RPMI7951 (cell line): ENCODE measurements around the gene COL4A5. TPM values are rescaled to one million over a fixed set of nuclear protein-coding genes. Genes with fewer than 3 reads are reported as not detected.

Experiments
- DNase-seq: peaks from one replicate; pipeline ENCODE4 v3.0.0-alpha.2; 2012; ENCODE audit warnings: low read depth
- total RNA-seq: library from RNA; depleted of rRNA; stranded (reverse); fragments of >200 nt; shearing (Covaris generic); gene quantifications from 2 replicates; pipeline ENCODE4 v1.2.3, GENCODE V29; 2014

COL4A5 gene
- total RNA-seq, 1 experiment from 2014 or later, result 4.6 TPM

DNA sequence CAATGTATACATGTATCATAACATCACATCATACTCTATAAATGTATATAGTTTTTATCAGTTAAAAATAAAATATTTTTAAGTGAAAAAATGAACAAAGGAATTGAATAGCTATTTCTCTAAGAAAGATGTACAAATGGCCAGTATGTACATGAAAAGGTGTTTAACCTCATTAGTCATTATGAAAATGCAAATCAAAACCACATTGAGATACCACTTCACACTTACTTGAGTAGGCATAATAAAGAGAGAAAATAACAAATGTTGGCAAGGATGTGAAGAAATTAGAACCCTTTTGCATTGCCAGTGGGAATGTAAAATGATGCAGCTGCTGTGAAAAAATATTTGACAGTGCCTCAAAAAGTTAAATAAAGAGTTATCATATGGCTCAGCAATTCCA is 201.2 kb downstream of the COL4A5 start:
- no peak for DNase-seq

DNA sequence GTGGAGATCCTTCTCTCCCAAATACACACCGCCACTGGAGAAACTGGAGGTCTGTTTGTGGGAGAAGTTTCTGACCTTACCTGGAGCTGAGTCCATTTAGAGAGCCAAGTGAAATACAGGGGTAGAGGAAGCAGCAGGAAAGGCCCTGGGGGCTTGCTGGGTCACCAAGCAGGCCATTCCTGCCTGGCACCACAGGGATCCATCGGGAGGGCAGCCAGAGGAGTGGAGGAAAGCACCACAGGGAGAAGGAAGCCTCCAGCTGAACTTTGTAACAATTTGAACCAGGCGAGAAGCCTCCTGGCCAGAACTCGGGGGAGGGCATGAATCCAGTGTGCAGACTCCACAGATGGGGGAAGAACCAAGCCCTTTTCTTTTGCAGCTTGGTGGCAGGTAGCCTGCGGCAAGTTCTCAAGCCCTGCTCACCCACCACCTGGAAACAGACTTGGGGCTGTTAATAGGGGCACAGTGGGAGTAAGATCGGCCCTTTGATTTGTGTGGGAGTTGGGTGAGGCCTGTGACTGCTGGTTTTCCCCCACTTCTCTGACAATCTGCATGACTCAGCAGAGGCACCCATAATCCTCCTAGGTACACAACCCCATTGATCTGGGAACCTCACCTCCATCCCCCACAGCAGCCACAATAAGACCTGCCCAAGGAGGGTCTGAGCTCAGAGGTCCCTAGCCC is 202.1 kb downstream of the COL4A5 start:
- peak; percentile 1 for DNase-seq

DNA sequence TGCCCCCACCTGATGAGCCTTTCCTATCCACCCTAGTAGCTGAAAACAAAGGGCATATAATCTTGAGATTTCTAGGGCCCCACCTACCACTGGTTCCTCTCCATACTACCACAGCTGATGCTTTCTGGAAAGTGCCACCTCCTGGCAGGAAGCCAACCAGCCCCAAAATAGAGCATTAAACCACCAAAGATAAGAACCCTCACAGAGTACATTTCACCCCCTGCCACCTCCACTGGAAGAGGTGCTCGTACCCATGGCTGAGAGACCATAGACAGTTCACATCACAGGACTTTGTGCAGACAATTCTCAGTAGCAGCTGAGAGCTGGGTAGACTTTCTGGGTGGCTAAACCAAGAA is 202.6 kb downstream of the COL4A5 start:
- DNase-seq, result no peak

DNA sequence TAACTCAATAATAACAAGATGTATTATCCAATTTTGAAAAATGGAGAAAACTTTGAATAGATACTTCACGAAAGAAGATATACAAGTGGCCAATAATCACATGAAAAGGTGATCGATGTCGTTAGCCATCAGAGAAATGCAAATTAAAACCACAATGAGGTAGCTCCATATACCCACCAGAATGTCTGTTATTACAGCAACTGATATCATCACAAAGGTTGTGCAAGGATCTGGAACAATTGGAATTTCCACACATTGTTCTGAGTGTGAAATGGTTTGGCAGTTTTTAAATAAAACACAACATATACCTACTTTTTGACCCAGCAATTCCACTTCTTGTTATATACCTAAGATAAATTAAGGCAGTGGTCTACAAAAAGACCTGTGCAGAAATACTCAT is 225.1 kb downstream of the COL4A5 start:
- DNase-seq, result no peak

DNA sequence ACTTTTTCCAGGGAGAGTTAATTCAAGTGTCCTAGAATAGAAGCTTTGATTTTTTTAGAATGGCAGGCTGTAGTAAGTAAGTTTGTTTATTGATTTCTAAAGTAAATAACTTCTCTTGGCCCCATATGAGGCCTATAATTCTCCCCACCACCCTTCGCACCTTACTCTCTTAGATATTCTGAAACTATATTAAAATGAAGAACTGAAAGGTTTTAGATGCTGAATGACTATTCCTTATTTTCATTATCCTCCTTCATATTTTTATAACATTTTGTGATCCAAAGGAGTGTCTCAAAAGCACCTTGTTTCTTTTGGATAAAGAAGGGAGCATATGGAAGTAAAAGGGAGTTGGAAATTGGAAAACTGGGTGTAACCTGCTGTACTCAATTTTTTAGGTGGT is 226.5 kb downstream of the COL4A5 start:
- no peak for DNase-seq

DNA sequence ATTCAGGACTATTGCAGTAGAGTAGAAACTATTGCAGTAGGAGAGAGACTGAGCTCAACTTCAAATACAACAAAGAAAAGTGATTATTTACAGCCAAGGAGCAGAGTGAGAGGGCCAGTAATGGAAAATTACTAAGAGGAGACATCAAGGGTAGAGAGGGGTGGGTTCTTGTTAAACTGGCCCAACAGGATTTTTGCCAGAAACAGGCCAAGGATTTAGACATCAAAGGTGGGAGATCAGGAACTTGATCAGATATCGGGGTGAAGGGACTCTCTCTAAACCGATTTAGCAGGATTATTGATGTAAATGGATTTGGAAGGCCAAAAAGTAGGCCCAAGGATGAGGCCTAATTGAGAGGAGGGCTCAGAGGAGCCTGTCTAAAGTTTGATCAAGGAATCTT is 231.9 kb downstream of the COL4A5 start:
- no peak for DNase-seq

DNA sequence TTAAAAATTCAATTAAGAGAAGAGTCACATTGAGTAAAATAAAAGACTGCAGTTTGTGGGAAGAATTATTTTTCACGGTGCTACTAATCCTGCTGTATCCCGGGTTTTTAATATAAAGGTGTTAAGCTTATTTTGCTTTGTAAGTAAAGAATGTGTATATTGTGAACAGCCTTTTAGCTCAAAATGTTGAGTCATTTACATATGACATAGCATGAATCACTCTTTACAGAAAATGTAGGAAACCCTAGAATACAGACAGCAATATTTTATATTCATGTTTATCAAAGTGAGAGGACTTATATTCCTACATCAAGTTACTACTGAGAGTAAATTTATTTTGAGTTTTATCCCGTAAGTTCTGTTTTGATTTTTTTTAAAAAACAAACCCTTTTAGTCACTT is 257.1 kb downstream of the COL4A5 start:
- DNase-seq, result no peak

DNA sequence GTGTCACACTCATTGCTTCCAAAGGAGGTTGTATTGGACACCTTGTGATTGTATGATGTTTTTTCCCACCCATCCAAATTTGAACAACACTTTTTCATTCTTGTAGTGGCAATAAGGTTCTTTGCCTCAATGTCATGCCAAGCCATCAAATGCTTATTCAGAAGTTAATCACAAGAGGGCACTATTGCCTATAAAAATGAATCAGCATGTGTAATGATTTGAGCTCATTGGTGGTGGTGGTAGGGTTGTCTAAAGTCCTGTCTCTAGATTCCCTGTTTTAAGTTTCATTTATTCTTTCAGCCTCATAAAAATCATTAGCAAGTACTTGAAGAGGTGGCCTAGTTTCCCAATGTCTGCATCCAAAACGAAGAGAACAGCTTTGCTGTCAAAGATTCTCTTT is 259.7 kb downstream of the COL4A5 start:
- DNase-seq, result peak; percentile 12

DNA sequence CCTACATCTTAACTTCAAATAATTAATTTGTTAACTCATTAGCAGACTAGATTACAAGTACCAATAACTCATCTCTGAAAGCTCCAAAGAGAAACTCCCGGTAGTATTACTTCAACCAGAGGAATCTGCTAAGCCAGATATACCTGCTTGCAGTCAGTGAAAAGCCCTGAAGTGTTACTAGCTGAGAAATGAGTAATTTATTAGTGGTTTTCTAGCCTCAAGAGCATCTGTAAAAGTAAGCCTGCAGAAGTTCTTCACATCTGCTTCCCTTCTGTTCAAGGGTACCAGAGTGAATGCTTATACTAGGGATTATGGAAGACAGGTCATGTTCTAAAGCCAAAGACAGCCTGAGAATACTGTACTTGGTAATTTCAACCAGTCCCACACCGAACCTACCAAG is 262.0 kb downstream of the COL4A5 start:
- no peak for DNase-seq

DNA sequence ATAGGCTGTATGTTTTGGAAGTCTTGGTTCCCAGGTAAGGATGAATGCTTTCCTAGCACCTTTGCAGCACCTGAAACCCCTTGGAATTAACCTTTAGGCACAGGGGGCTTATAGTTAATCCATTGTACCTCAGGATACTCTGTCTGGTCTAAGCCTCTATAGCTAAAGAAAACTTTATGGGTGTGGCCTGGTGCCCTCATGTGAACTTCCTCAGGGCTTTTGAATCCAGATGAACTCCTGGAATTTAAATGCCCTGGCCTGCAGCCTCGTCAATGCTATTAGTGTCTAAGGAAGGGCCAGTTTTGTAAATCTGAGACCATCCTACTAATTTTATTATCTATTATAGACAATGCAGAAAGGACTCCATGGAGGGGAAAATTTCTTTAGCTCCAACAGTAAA is 262.9 kb downstream of the COL4A5 start:
- DNase-seq, result no peak

DNA sequence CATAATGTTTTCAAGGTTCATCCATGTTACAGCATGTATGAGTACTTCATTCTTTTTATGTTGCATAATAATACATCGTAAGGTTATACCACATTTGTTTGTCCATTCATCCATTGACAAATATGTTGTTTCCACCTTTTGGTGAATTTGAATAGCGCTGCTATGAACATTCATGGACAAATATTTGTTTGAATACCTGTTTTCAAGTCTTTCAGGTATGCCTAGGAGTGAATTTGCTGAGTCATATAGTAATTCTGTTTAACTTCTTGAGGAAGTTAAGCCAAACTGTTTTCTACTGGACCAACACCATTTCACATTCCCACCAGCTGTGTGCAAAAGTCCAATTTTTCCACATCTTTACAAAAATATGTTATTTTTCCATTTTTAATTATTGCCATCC is 265.2 kb downstream of the COL4A5 start:
- DNase-seq, result no peak

DNA sequence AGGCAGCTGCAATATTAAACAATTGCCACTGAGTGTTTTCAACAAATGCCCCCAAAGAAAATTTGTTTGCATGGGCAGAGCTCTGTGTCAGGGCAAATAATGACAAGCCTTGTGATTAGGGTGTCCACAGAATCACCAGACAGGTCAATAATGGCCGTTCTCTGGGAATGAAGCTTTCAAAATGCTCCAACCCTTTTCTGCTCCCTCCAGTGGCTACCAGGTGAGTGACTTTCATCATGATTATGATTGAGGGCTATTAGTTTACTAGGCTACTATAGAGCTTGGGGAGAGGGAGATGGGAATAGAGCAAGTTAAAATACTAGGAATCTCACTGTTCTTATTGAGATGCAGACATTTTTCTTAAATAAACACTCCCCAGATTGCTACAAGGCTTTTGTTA is 273.2 kb downstream of the COL4A5 start:
- no peak for DNase-seq

DNA sequence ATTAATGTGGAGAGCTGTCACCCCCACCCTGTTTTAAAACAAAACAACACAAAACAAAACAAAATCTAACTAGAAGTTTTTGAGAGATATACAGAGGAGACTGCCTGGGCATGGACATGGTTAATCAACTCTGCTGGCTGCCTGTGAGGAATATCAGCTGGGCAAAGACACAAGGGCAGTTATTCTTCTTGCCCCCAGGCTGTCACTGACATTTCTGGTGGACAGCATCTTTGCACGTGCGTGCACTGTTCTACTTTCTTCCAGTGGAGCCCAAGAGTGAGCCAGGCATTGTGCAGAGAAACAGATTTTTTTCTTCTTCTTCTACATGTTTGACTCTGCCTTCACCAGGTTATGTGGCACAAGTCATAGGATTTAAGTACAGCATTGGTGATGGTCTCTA is 282.9 kb downstream of the COL4A5 start:
- peak; percentile 4 for DNase-seq

DNA sequence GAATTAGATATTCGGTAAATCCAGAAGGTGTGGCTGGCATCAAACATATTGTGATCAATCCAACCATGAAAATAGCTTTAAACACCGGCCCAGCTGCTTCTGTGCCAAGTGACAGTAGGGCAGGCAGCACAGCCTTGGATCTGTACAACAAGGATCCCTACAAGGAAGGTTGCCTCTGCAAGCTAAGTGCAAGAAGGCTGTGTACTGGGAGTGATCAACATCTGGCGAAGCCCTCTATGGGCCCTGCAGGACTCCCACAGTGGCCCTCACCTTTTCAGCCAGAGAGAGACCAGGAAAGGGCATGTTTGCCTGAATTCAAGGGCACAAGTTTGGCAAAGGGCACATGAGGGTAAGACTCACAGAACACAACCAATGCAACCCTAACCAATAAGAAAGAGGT is 287.1 kb downstream of the COL4A5 start:
- DNase-seq, result no peak

DNA sequence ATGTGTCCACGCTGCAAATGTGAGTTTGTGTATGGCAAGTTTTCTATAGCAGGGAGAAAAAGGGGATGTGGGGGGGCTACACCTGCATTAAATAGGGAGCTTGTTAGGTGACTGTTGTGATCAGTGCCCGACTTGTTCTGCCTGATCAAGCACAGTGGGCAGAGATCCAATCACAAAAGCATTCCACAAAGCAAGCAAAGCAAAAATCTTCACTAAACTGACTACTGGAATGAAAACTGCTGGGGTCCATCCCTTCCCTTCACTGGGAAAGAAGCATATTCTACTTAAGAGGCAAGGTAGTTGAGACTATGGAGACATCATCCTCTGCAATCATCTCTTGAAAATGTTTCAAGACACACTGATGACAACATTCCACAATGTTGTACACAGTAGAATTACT is 291.5 kb downstream of the COL4A5 start:
- DNase-seq, result no peak

DNA sequence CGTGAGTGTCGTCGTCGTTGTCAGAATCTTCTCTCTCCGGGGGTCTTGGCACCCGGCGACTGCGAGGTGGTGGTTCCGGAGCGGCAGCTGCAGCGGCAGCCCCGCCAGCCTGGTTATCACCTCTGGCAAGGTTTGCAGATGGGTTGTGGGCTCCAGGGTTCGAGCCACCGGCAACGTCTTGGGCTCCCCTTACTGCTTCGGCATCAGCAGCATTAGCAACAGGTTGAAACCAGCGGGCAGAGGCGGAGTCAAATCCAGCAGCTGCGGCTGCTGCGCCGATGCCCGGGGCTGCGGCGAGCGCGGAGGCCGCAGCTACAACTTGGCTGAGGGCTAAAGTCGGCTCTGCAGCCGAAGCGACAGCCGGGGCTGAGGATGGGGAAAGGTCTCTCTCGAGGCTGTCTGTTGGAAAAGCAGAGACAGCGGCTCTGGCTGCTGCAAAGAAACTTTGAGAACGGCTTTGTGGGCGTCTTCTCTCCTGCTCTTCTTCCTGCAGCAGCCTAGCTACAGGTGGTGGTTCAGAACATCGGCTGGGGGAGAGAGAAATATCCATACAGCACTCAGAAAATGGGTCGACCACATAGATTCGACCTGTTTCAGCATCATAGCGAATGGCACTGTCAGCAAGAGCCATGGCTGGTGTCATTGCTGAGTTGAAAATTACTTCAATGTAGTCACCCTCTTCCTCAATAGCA is 293.1 kb downstream of the COL4A5 start:
- DNase-seq, result no peak

DNA sequence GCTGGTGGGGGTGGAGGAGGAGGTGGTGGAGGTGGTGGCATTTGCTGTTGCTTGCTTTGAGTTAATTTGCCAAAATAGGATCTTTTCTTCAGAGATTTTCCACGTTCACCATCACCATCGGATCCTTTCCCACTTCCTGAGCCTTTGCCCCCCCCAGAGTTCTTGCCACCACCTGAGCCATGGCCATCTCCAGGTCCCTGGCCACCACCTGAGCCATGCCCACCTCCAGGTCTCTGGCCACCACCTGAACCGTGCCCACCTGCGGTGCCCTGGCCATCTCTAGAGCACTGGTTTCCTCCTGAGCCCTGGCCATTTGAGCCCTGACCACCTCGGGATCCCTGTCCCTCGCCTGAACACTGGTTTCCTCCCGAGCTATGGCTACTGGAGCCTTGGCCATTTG is 294.8 kb downstream of the COL4A5 start:
- no peak for DNase-seq

DNA sequence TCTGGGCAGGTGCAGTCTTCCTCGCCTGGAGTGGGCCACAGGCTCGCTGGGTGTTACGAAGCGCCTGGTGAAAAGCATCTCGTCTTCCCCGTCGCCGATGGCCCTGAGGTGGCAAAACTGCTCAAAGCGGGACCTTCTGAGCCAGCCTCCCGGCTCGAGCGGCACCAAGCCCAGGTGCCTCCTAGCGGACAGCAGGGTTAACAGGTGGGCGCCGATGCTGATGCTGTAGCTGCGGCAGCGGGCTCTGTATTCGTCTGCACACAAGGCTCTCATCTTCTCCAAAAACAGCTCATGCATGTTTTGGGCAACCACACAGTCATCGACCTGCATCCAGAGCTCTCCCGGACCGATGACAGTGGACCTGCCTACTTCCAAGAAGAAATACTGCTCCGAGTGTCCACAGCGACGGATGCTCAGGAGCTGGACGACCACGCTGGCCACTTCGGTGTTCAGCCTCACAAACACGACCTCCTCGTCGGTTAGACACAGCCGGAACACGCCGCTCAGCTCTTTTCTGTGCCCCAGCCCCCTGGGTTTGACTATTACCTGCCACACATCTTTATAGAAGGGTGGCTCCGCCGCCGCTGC is 295.5 kb downstream of the COL4A5 start:
- no peak for DNase-seq

DNA sequence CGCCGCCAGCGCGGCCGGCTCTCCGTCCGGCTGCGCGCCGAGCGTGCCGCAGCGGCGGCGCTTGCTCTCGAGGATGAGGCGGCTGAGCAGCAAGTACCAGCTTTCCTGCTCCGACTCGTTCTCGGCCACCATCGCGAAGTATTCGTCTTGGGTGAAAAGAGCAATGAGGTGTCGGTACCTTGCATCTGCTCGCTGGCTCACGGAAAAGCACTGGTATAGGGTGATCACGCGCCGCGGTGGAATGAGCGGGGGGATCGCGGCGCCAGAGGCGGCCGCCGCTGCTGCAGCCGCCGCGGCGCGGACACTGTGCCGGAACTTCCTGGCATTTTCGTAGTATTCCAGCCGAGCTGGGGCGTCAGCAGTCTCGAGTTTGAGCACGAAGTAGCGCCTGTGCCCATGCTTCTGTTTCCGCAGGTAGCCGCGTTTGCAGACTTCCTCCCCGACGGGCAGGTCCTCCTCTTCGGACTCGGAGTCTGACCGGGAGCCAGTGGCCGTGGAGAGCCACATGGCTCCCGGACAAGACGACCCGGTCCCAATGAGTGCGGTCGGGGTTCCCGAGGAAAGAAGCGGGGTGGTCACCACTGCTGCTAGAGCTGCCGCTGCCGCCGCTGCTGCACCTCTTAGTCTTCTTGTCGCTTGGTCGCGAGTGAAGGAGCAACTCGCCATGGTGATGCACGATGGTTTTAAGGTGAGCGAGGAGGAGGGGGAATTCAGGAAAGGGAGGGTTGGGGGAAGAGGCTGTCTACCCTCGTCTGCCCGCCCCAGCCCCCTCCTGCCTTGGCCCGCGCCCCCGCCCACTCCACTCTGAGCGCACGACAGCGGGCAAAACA is 296.3 kb downstream of the COL4A5 start:
- DNase-seq, result no peak

DNA sequence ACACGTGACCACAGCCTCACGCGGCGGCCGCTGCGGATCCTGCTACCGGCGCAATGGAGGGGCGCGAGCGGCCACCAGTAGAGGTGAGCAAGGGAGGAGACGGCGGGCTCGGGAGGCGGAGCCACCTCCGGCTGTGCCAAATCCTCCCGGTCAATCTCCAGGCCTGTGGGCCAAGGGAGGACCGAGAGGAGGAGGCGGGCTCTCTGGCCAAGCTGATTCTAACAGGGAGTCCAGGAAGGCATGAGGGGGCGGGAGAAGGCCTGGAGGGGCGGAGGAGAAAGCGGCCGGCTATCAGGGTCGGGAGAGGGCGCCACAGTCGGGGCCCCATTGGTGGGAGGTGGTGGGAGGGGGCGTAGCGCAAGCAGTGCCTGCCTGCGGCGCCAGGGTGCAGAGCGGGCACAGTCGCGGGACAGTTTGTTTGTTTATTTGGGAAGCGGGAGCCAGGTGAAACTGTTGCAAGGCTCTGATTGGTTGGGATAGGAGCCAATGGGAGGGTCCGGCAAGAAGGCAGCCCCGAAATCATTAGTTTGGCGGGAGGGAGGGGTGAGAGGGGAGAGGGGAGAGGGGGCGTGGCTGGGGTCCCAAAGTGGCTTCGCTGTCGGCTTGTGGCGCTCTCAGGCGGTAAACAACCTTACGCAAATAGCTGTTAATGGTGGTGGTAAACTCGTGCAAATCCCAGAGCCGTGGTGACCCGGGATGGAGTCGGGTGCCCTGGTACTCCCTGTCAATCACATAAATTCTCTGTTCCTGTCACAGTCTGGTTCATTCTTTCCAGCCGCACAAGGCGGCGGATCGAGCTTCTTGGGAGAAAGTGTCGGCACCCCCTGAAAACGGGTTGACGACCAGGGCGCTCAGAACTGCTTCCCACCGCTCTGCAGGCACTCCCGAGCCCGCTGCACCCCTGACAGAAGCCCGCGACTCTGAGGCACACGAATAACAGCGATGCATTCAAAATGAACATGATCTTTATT is 297.2 kb downstream of the COL4A5 start, which contains the start of gene IRS4:
TSS of gene IRS4 (minus strand) at position 55 of the 971 bp plus-strand sequence.
- DNase-seq, result no peak

DNA sequence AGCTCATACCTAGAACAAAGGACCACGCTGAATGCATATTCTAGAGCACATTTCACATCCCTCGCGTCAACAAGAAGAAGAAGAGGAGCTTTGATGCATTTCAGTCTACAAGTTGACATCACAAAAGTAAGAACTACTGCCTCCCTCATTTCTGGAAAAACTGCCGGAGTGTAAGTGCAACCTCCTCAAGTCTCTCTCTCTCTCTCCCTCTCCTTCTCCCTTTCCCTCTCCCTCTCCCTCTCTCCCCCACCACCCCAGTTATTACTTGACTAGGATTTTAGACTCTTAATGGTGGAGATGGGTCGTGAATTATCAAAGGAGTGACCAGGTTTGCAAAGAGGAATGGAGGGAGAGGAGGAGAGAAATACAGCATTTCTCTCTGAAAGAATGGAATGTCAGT is 298.1 kb downstream of the COL4A5 start:
- DNase-seq, result no peak
